GM12875 (cell line): ENCODE results near the gene ANKRD27.
"Not testable (repeated sequence)": the region's sequence is repeated elsewhere in the genome, so short reads cannot be mapped to it uniquely, and the experiment has no call there.

ENCODE experiments used
- H3K4me3 ChIP-seq: one replicate; pipeline ENCODE4 v1.5.1; 2011; ENCODE audit warnings: low read depth, low read length, control low read depth
- CTCF ChIP-seq: IDR thresholded peaks from 2 replicates; pipeline ENCODE4 v1.5.1; 2011; ENCODE audit warnings: low read depth, mild to moderate bottlenecking, control low read depth, inconsistent platforms, low read length, moderate library complexity, borderline replicate concordance; ENCODE audit not compliant: insufficient read depth

The ANKRD27 gene

GRCh38 chr19:32603961-32604360 is 71.0 kb downstream of the ANKRD27 start:
- no peak for TF ChIP-seq CTCF
- H3K4me3 ChIP-seq, result no peak overlapping the region

DNA sequence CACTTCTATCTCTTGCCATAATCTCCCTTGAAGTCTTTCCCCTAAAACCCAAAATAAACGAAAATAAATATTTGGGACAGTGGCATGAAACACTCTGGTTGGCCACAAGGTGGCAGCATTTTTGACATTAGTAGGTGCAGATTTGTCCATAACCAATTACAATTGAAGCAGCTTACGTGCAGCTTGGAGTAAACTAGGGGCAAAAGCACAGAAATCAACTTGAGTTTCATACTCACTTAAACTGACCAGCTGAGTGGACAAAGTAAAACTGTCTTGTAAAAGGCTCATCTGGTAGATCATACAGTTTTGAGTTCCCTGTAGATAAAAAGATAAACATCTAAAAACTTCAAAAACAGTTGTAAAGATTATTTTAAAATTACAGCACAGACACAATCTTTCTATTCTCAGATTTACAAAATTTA is 75.2 kb downstream of the ANKRD27 start:
- no peak overlapping the region for H3K4me3 ChIP-seq
- peak; percentile 52; the same call in 1 of the 2 replicates for TF ChIP-seq CTCF

GRCh38 chr19:32599258-32599657 is 75.7 kb downstream of the ANKRD27 start:
- no peak for TF ChIP-seq CTCF
- no peak overlapping the region for H3K4me3 ChIP-seq

GRCh38 chr19:32598022-32598421 is 77.0 kb downstream of the ANKRD27 start:
- TF ChIP-seq CTCF, result no peak
- H3K4me3 ChIP-seq, result no peak overlapping the region

GRCh38 chr19:32595491-32595890 is 79.5 kb downstream of the ANKRD27 start:
- H3K4me3 ChIP-seq, result no peak overlapping the region
- TF ChIP-seq CTCF, result no peak

- no peak overlapping the region for H3K4me3 ChIP-seq
- no peak for TF ChIP-seq CTCF
Observed at GRCh38 chr19:32594021-32594420, 81.0 kb downstream of the ANKRD27 start.

DNA sequence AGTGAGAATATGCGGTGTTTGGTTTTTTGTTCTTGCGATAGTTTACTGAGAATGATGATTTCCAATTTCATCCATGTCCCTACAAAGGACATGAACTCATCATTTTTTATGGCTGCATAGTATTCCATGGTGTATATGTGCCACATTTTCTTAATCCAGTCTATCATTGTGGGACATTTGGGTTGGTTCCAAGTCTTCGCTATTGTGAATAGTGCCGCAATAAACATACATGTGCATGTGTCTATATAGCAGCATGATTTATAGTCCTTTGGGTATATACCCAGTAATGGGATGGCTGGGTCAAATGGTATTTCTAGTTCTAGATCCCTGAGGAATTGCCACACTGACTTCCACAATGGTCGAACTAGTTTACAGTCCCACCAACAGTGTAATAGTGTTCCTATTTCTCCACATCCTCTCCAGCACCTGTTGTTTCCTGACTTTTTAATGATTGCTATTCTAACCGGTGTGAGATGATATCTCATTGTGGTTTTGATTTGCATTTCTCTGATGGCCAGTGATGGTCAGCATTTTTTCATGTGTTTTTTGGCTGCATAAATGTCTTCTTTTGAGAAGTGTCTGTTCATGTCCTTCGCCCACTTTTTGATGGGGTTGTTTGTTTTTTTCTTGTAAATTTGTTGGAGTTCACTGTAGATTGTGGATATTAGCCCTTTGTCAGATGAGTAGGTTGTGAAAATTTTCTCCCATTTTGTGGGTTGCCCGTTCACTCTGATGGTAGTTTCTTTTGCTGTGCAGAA is 87.1 kb downstream of the ANKRD27 start:
- not testable (repeated sequence) for H3K4me3 ChIP-seq
